Stomach smooth muscle (tissue), 2 donors: Measurements from ENCODE around the gene CROCC2.
"Not testable (repeated sequence)": the region's sequence is repeated elsewhere in the genome, so short reads cannot be mapped to it uniquely, and the experiment has no call there.

ENCODE experiments used
- H3K27ac ChIP-seq: one replicate; pipeline ENCODE4 v1.7.0; 2013; ENCODE audit warnings: mild to moderate bottlenecking, low read length, inconsistent platforms
- H3K27me3 ChIP-seq, 2 donors: one replicate each; pipeline ENCODE4 v1.7.0; 2013; ENCODE audit warnings: low read length in 2 of 2; ENCODE audit not compliant: insufficient read depth in 2 of 2, control insufficient read depth in 1 of 2
- H3K36me3 ChIP-seq, 2 donors: one replicate each; pipeline ENCODE4 v1.7.0; 2013; ENCODE audit warnings: low read length in 2 of 2; ENCODE audit not compliant: control insufficient read depth in 2 of 2, insufficient read depth in 2 of 2
- H3K4me1 ChIP-seq: one replicate; pipeline ENCODE4 v1.7.0; 2013; ENCODE audit warnings: low read length; ENCODE audit not compliant: control insufficient read depth, insufficient read depth
- H3K4me3 ChIP-seq, 2 donors: one replicate each; pipeline ENCODE4 v1.7.0; 2013; ENCODE audit warnings: low read length in 2 of 2
- H3K9ac ChIP-seq, 2 donors: one replicate each; pipeline ENCODE4 v1.7.0; 2013; ENCODE audit warnings: low read length in 2 of 2, mild to moderate bottlenecking in 1 of 2
- H3K9me3 ChIP-seq, 2 donors: one replicate each; pipeline ENCODE4 v1.7.0; 2013; ENCODE audit warnings: low read length in 2 of 2; ENCODE audit not compliant: control insufficient read depth in 2 of 2
- donor health status: healthy.
- donor health status: Pancreatic carcinoma.

CROCC2 gene

GRCh38 chr2:240970816-240971215, 64.7 kb downstream of the CROCC2 start:
- Histone ChIP-seq H3K27ac (no peak overlapping the region), H3K36me3 (no peaks in the 10 kb centered on the region), H3K4me1 (no peaks in the 10 kb centered on the region), H3K27me3 (peaks cover 5 to 11% of the 10 kb centered on the region in 2 donors), H3K4me3 (no peak overlapping the region), H3K9ac (no peak overlapping the region), H3K9me3 (peaks cover 3% of the 10 kb centered on the region in 2 donors)

DNA sequence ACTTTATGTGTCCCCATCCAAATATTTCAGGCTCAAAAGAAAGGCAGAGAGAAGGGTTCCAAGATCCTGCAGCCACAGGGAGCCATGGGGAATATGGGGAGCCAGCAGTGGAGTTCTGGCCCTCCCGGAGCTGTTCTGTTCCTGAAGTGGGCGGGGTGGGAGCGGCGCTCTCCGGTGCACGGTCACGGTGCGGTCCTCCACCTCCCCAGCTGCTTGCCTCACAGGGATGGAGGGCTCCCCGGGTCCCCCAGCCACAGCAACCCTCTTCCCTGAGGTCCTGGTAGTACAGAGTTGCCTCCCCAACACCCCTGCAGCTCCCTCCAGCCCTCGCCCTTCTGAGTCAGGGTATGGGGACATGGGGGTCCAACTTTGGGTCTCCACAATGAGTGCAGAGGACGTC, 66.1 kb downstream of the CROCC2 start:
- Histone ChIP-seq H3K4me1 (no peaks in the 10 kb centered on the region), H3K27ac (no peak overlapping the region), H3K9me3 (peaks cover 3% of the 10 kb centered on the region in 2 donors), H3K36me3 (no peaks in the 10 kb centered on the region), H3K27me3 (peaks cover 5 to 11% of the 10 kb centered on the region in 2 donors), H3K9ac (no peak overlapping the region), H3K4me3 (no peak overlapping the region)

GRCh38 chr2:240972636-240973521, 66.7 kb downstream of the CROCC2 start:
- Histone ChIP-seq H3K27me3 (peaks cover 5 to 11% of the 10 kb centered on the region in 2 donors), H3K4me1 (no peaks in the 10 kb centered on the region), H3K27ac (no peak overlapping the region), H3K9ac (no peak overlapping the region), H3K36me3 (no peaks in the 10 kb centered on the region), H3K9me3 (peaks cover 3% of the 10 kb centered on the region in 2 donors), H3K4me3 (no peak overlapping the region)

GRCh38 chr2:240974771-240975572, 68.8 kb downstream of the CROCC2 start:
- Histone ChIP-seq H3K4me1 (no peaks in the 10 kb centered on the region), H3K27ac (no peak overlapping the region), H3K9me3 (peaks cover 3% of the 10 kb centered on the region in 2 donors), H3K36me3 (no peaks in the 10 kb centered on the region), H3K9ac (no peak overlapping the region), H3K4me3 (no peak overlapping the region), H3K27me3 (peaks cover 5 to 11% of the 10 kb centered on the region in 2 donors)

- H3K9me3 ChIP-seq, H3K4me3 ChIP-seq, H3K9ac ChIP-seq, H3K36me3 ChIP-seq, H3K27ac ChIP-seq, H3K4me1 ChIP-seq: not testable (repeated sequence)
- H3K27me3 ChIP-seq = peaks cover 5 to 11% of the 10 kb centered on the region in 2 donors
These were observed 69.8 kb downstream of the CROCC2 start for GRCh38 chr2:240975903-240976302.

DNA sequence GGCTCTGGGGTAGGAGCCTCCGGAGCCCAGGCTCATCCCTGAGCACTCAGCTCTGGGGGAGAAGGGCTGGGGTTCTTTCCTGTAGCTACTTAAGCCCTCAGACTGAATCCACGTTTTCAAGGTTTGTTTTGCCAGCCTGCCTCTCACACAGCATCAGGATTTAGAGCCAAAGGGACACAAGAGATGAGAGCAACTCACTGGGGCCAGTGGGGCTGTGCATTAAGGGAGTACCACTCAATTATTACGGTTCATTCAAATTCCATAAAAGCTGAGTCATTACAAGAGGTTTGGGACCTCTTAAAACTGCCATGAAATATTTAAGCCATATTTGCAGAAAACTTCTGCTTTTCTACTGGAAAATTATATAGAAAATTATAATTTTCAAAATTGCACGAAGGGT, 75.1 kb downstream of the CROCC2 start:
- peaks cover 7 to 8% of the 10 kb centered on the region in 2 donors for H3K27me3 ChIP-seq
- H3K9ac ChIP-seq = no peak overlapping the region
- H3K4me1 ChIP-seq = no peaks in the 10 kb centered on the region
- no peak overlapping the region for H3K4me3 ChIP-seq
- no peaks in the 10 kb centered on the region for H3K9me3 ChIP-seq
- no peak overlapping the region for H3K27ac ChIP-seq
- H3K36me3 ChIP-seq = no peaks in the 10 kb centered on the region

DNA sequence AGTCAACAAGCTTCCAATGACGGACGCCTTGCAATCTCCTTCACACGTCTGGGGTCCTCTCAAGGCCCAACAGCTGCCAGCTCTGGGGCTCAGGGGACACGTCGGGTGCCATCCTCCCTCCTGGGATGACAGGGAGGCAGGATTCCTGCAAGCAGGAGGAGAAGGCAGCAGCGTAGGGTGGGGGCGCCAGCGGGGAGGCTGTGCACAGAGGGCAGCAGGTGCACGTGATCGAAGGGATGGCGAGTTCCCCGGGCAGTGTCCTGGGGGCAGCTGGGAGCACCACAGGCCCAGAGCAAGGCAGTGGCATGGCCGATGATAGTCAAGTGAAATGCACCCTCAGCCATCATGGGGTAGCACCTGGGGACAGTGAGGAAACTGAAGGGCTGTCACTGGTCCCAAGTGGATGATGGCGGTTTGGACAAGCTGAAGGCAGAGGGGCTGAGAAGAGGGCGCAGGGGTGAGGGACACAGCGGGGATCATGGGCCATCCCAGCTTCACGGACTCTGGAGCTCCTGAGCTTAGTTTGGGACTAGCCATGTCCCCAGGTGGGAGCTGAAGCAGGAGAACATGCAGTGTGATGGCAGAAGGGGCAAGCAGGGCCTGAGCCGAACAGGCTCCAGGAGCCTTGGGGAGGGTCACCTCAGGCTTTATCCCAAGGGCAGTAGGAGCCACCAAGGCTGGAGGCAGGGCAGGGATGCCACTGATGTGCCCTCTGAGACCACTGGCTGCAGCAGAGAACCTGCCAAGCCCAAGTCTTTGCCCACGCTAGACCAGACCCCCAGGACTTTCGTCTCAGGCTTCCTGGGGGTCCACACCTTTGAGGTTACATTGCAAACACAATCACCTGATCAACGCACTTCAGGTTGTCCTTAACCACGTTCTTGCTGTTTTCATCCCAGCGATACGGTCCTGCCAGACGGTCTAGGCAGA, 76.0 kb downstream of the CROCC2 start:
- peaks cover 3% of the 10 kb centered on the region for H3K4me1 ChIP-seq

DNA sequence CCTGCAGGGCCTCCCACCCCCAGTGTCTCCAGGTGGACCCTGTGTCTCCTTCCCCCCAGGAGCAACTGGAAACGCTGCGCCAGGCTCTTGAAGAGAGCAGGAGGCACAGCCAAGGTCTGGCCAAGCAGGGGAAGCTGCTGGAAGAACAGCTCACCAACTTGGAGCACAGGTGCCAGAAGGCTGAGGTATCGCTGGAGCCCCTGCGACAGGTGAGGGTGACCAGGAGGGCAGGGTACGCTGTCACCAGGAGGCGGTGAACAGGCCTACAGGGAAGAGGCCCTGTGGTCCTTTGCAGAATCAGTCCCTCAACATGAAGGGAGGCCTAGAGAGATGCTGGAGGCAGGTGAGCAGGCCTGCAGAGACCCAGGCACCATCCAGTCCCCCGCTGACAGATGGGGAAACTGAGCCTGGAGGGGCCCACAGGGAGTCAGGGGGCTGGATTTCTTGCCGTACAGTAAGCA, 76.7 kb downstream of the CROCC2 start:
- Histone ChIP-seq H3K27ac (no peak overlapping the region), H3K4me1 (peaks cover 8% of the 10 kb centered on the region), H3K9ac (no peak overlapping the region), H3K4me3 (no peak overlapping the region), H3K36me3 (no peaks in the 10 kb centered on the region), H3K9me3 (peaks cover 0 to under 1% of the 10 kb centered on the region in 2 donors), H3K27me3 (peaks cover 7 to 8% of the 10 kb centered on the region in 2 donors)

More for the DNA sequence above, 76.0 kb downstream of the CROCC2 start:
- peaks cover 7 to 8% of the 10 kb centered on the region in 2 donors for H3K27me3 ChIP-seq
- no peak overlapping the region for H3K9ac ChIP-seq
- no peak overlapping the region for H3K27ac ChIP-seq
- H3K36me3 ChIP-seq = no peaks in the 10 kb centered on the region
- H3K4me3 ChIP-seq = no peak overlapping the region
- H3K9me3 ChIP-seq = no peaks in the 10 kb centered on the region

DNA sequence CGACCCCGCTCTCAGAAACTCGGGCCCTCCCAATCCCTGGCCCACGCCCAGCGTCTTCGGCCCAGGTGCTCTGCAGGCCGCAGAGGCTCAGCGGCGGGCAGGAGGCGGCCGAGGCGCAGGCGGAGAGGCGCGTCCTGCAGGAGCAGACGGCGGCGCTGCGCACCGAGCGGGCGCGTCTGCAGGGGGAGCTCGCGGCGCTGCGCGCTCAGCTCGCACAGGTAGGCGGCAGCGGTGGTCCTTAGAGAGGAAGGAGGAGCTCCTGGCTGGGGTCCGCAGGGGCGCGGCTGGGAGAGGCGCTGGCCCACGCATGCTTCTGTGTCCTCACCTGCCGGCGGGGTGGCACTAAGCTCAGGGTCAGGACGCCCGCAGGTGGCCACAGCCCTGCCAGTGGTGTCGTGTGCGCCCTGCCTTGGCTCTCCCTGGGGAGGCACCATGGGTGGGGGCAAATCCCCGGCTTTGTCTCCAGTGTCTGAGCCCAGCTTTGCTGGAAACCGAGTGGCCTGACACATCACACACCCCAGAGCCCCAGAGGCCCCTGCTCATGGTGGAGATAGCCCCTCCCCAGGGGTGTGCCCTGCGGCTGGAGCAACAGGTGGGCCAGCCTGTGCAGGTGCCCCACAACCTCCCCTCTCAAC, 77.3 kb downstream of the CROCC2 start:
- Histone ChIP-seq H3K36me3 (no peaks in the 10 kb centered on the region), H3K9me3 (peaks cover 0 to 6% of the 10 kb centered on the region in 2 donors), H3K27me3 (peaks cover 7 to 8% of the 10 kb centered on the region in 2 donors), H3K9ac (no peak overlapping the region), H3K4me1 (peaks cover 11% of the 10 kb centered on the region), H3K27ac (no peak overlapping the region), H3K4me3 (no peak overlapping the region)
